ENCODE measurements around the gene NUP37.
"Not testable (repeated sequence)": the region's sequence is repeated elsewhere in the genome, so short reads cannot be mapped to it uniquely, and the experiment has no call there.

Gene NUP37

DNA sequence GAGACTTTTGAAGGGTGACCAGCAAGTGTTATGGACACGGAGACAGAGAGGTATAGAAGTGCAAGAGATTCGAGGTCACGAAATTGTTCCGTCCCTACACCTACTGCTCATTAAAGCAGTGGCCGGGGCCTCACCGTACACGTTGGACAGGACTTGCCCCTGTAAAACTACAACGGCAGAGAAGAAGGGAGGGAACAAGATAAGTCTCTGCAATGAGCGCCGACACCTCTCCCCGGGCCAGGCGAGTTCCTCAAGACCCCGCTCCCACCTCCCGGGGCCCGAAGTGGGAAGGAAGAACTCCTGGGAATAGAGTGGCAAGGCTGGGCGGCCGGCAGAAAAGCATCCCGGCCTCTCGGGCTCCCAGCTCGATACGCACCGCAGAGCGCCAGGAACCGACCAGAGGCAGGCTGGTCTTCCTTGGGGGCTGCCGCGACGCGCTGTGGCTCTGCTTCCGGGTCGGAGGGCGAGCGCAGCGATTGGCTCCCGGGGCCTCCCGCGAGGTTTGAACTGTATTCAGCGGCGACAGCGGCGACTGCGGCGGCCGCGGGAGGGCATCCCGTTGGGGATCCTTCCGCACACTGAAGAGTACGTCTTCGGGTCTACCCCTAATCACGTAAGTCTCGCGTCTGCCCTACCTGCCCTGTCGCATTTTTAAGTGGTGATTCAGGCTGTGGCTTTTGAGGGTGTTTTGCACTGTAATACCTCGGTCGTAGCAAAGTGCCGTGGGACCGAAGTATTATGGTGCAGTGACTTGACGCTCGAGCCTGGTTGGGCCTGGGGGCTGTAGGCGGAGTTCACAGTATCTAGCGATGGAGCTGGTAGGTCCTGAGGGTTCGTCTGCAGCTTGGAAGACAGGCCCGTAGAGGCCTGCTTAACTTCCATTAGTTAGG is at the start of gene NUP37, which contains the start of gene PARPBP:
TSS of gene NUP37 (minus strand) at position 441 of the 890 bp plus-strand sequence. CDS start 1,596 bp downstream, outside the sequence.
TSS of gene PARPBP (plus strand) at position 510 of the 890 bp plus-strand sequence. CDS start 3,706 bp downstream, outside the sequence.
- H3K9ac ChIP-seq, result peak within 1 kb of the TSS; percentile 75
- H3K4me1 ChIP-seq, result peaks cover 3% of the 10 kb centered on the region
- no peaks in the 10 kb centered on the region for H3K36me3 ChIP-seq (ENCODE audit: control insufficient read depth, insufficient read depth, low read length)
- H3K4me3 ChIP-seq (ENCODE audit: low read depth, low read length), result peak within 1 kb of the TSS; percentile 94
- TF ChIP-seq CTCF (IDR thresholded peaks at IDR 0.05), result no peak
- H2AFZ ChIP-seq, result peak within 1 kb of the TSS; percentile 100
- H3K27me3 ChIP-seq (ENCODE audit: control insufficient read depth, insufficient read depth, low read length), result no peaks in the 10 kb centered on the region
- H3K79me2 ChIP-seq, result no peaks in the 10 kb centered on the region
- H3K9me3 ChIP-seq (ENCODE audit: control insufficient read depth, low read length), result no peaks in the 10 kb centered on the region
- peak within 1 kb of the TSS; percentile 72 for H3K4me2 ChIP-seq (ENCODE audit: low read length)
- peak within 1 kb of the TSS; percentile 74 for H3K27ac ChIP-seq

- Histone ChIP-seq H3K27me3 (ENCODE audit: control insufficient read depth, insufficient read depth, low read length) (no peaks in the 10 kb centered on the region), H3K27ac (no peak overlapping the region), H3K9me3 (ENCODE audit: control insufficient read depth, low read length) (no peaks in the 10 kb centered on the region), H3K9ac (no peak overlapping the region), H3K4me1 (no peaks in the 10 kb centered on the region), H3K79me2 (no peaks in the 10 kb centered on the region), H3K4me2 (ENCODE audit: low read length) (no peak overlapping the region), H3K4me3 (ENCODE audit: low read depth, low read length) (no peak overlapping the region), H2AFZ (no peak overlapping the region), H3K36me3 (ENCODE audit: control insufficient read depth, insufficient read depth, low read length) (no peaks in the 10 kb centered on the region)
- no peak for TF ChIP-seq CTCF (IDR thresholded peaks at IDR 0.05)
Observed at GRCh38 chr12:102167821-102168604, 48.1 kb upstream of the NUP37 start.

GRCh38 chr12:102163383-102163782 is 43.5 kb upstream of the NUP37 start:
- Histone ChIP-seq H3K27ac (no peak overlapping the region), H2AFZ (no peak overlapping the region), H3K36me3 (ENCODE audit: control insufficient read depth, insufficient read depth, low read length) (no peaks in the 10 kb centered on the region), H3K4me3 (ENCODE audit: low read depth, low read length) (no peak overlapping the region), H3K79me2 (no peaks in the 10 kb centered on the region), H3K4me1 (no peaks in the 10 kb centered on the region), H3K9me3 (ENCODE audit: control insufficient read depth, low read length) (no peaks in the 10 kb centered on the region), H3K27me3 (ENCODE audit: control insufficient read depth, insufficient read depth, low read length) (no peaks in the 10 kb centered on the region), H3K9ac (no peak overlapping the region), H3K4me2 (ENCODE audit: low read length) (no peak overlapping the region)
- no peak for TF ChIP-seq CTCF (IDR thresholded peaks at IDR 0.05)

- not testable (repeated sequence) for H3K27me3 ChIP-seq (ENCODE audit: control insufficient read depth, insufficient read depth, low read length); H3K4me1 ChIP-seq; H3K4me3 ChIP-seq (ENCODE audit: low read depth, low read length); H2AFZ ChIP-seq; H3K36me3 ChIP-seq (ENCODE audit: control insufficient read depth, insufficient read depth, low read length); H3K79me2 ChIP-seq; H3K4me2 ChIP-seq (ENCODE audit: low read length); H3K9me3 ChIP-seq (ENCODE audit: control insufficient read depth, low read length); H3K9ac ChIP-seq; H3K27ac ChIP-seq
Observed at GRCh38 chr12:102155206-102155605, 35.3 kb upstream of the NUP37 start.

DNA sequence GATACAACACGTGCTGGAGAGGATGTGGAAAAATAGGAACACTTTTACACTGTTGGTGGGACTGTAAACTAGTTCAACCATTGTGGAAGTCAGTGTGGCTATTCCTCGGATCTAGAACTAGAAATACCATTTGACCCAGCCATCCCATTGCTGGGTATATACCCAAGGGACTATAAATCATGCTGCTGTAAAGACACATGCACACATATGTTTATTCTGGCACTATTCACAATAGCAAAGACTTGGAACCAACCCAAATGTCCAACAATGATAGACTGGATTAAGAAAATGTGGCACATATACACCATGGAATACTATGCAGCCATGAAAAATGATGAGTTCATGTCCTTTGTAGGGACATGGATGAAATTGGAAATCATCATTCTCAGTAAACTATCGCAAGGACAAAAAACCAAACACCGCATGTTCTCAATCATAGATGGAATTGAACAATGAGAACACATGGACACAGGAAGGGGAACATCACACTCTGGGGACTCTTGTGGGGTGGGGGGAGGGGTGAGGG is 27.2 kb upstream of the NUP37 start:
- not testable (repeated sequence) for H3K9me3 ChIP-seq (ENCODE audit: control insufficient read depth, low read length); H3K4me3 ChIP-seq (ENCODE audit: low read depth, low read length); H3K4me2 ChIP-seq (ENCODE audit: low read length); H3K27me3 ChIP-seq (ENCODE audit: control insufficient read depth, insufficient read depth, low read length); H3K27ac ChIP-seq; H3K9ac ChIP-seq; H2AFZ ChIP-seq; H3K79me2 ChIP-seq; H3K36me3 ChIP-seq (ENCODE audit: control insufficient read depth, insufficient read depth, low read length); H3K4me1 ChIP-seq
